Activated T-helper 2 cell treated with anti-CD3 and anti-CD28 coated beads, Interferon-gamma antibody, Interleukin-2, Interleukin-4, amounts not matched to agents 10 μg/mL and 5 μg/mL and 100 μg/mL, durations not matched to agents 14 hours and 24 hours and 36 hours (primary cell): Measurements from ENCODE around the gene JCAD. TPM values are rescaled to one million over a fixed set of nuclear protein-coding genes. Genes with fewer than 3 reads are reported as not detected.

Experiments used
- DNase-seq: peaks from one replicate; pipeline ENCODE4 v3.0.0; 2021; ENCODE audit warnings: low spot score
- H3K27ac Mint-ChIP-seq: one replicate; pipeline ENCODE4 v1.8.0; 2021; ENCODE audit warnings: mixed read lengths
- H3K27me3 Mint-ChIP-seq: one replicate; pipeline ENCODE4 v1.8.0; 2021; ENCODE audit warnings: low read depth, mixed read lengths
- H3K36me3 Mint-ChIP-seq: one replicate; pipeline ENCODE4 v1.8.0; 2021; ENCODE audit warnings: low read depth, mixed read lengths
- H3K4me1 Mint-ChIP-seq: one replicate; pipeline ENCODE4 v1.8.0; 2021; ENCODE audit warnings: low read depth, mixed read lengths
- H3K4me3 Mint-ChIP-seq: one replicate; pipeline ENCODE4 v1.8.0; 2021; ENCODE audit warnings: low read depth, mild to moderate bottlenecking, moderate library complexity, mixed read lengths
- H3K9me3 Mint-ChIP-seq: one replicate; pipeline ENCODE4 v1.8.0; 2021; ENCODE audit warnings: mixed read lengths
- intact Hi-C: fragments of 100-400 bp; cut with micrococcal nuclease; formaldehyde crosslinking; loops from one replicate; pipeline ENCODE4 v1.15.1; 2023
- total RNA-seq: library from RNA; stranded (reverse); gene quantifications from 2 replicates; pipeline ENCODE4 v1.2.3, GENCODE V29; 2022

Gene JCAD
- total RNA-seq, 1 donor from 2014 or later = 3.4 TPM

- H3K27ac Mint-ChIP-seq = no peak overlapping the region
- peaks cover 35% of the 10 kb centered on the region for H3K27me3 Mint-ChIP-seq
Measured at GRCh38 chr10:30092151-30092790, 32.9 kb upstream of the JCAD start.

DNA sequence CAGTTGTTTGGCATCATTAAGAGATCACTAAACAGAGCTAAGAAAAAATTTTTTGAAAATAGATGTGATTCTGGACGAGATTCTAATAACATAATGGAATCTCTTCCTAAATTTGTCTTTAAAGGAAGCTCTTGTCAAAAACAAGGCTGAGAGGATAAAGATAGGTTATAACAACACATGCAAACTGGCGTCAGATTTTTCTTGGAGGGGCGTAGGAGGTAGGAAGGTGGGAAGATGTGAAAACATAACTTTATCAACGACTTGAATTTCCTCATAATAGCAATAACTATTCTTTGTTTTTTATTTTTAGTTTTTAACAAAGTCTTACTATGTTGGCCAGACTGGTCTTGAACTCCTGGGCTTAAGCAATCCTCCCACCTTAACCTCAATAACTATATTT is 31.8 kb upstream of the JCAD start:
- peaks cover 30% of the 10 kb centered on the region for H3K27me3 Mint-ChIP-seq
- H3K9me3 Mint-ChIP-seq = no peaks in the 10 kb centered on the region
- no peaks in the 10 kb centered on the region for H3K36me3 Mint-ChIP-seq
- intact Hi-C loops = no loop called here
- no peak overlapping the region for H3K27ac Mint-ChIP-seq
- no peak overlapping the region for H3K4me3 Mint-ChIP-seq
- H3K4me1 Mint-ChIP-seq = no peaks in the 10 kb centered on the region
- DNase-seq = no peak

More at GRCh38 chr10:30092151-30092790, 32.9 kb upstream of the JCAD start:
- H3K4me1 Mint-ChIP-seq = no peaks in the 10 kb centered on the region
- no peak for DNase-seq
- H3K36me3 Mint-ChIP-seq = no peaks in the 10 kb centered on the region
- no peak overlapping the region for H3K4me3 Mint-ChIP-seq
- no peaks in the 10 kb centered on the region for H3K9me3 Mint-ChIP-seq
- intact Hi-C loops = no loop called here

DNA sequence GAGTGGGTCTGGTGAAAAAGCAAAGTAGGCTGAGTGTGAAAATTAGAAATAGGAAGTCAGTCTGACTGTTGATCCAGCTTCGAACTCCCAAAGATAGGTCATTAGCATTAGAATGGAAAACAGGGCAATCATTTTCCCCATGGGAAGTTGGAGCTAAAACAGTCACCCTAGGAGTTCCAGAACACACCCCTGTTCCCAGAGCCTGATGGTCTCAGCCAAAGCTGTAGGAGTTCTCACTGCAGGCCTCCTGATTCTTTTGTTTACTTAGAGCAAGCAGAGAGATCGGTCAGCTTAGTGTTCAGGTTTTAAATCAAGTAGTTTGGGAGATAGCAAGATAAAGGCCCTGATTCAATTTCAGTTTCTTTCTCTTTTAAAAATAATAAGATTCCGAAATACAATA is 28.8 kb upstream of the JCAD start:
- peaks cover 27% of the 10 kb centered on the region for H3K27me3 Mint-ChIP-seq
- H3K9me3 Mint-ChIP-seq = no peaks in the 10 kb centered on the region
- H3K27ac Mint-ChIP-seq = no peak overlapping the region
- H3K4me1 Mint-ChIP-seq = peaks cover 2% of the 10 kb centered on the region
- H3K36me3 Mint-ChIP-seq = no peaks in the 10 kb centered on the region
- DNase-seq = no peak
- H3K4me3 Mint-ChIP-seq = no peak overlapping the region
- intact Hi-C loops = no loop called here

- Mint-ChIP-seq H3K27ac (no peak overlapping the region), H3K9me3 (peaks cover 4% of the 10 kb centered on the region)
- intact Hi-C loops = no loop called here
Measured at GRCh38 chr10:30083934-30084333, 24.5 kb upstream of the JCAD start.

GRCh38 chr10:30081182-30081581 is 21.8 kb upstream of the JCAD start:
- peaks cover 24% of the 10 kb centered on the region for H3K27me3 Mint-ChIP-seq
- peaks cover 2% of the 10 kb centered on the region for H3K4me1 Mint-ChIP-seq
- no peak for DNase-seq
- intact Hi-C loops = no loop called here
- no peak overlapping the region for H3K27ac Mint-ChIP-seq
- H3K4me3 Mint-ChIP-seq = no peak overlapping the region
- H3K36me3 Mint-ChIP-seq = peaks cover 4% of the 10 kb centered on the region
- peaks cover 4% of the 10 kb centered on the region for H3K9me3 Mint-ChIP-seq

More at GRCh38 chr10:30083934-30084333, 24.5 kb upstream of the JCAD start:
- Mint-ChIP-seq H3K36me3 (peaks cover 4% of the 10 kb centered on the region), H3K4me1 (peaks cover 2% of the 10 kb centered on the region), H3K4me3 (no peak overlapping the region), H3K27me3 (peaks cover 28% of the 10 kb centered on the region)
- no peak for DNase-seq

- peaks cover 4% of the 10 kb centered on the region for H3K36me3 Mint-ChIP-seq
- H3K9me3 Mint-ChIP-seq = peaks cover 4% of the 10 kb centered on the region
- peaks cover 2% of the 10 kb centered on the region for H3K4me1 Mint-ChIP-seq
- no peak overlapping the region for H3K4me3 Mint-ChIP-seq
- H3K27ac Mint-ChIP-seq = no peak overlapping the region
- intact Hi-C loops = no loop called here
- H3K27me3 Mint-ChIP-seq = peaks cover 21% of the 10 kb centered on the region
- DNase-seq = no peak
Measured at GRCh38 chr10:30080161-30080560, 20.8 kb upstream of the JCAD start.

GRCh38 chr10:30079408-30079807 is 20.0 kb upstream of the JCAD start:
- Mint-ChIP-seq H3K27ac (no peak overlapping the region), H3K9me3 (peaks cover 4% of the 10 kb centered on the region), H3K27me3 (peaks cover 19% of the 10 kb centered on the region), H3K36me3 (peaks cover 4% of the 10 kb centered on the region), H3K4me1 (peaks cover 2% of the 10 kb centered on the region), H3K4me3 (no peak overlapping the region)
- DNase-seq = no peak
- intact Hi-C loops = no loop called here

- Mint-ChIP-seq H3K27me3 (peaks cover 14% of the 10 kb centered on the region), H3K4me3 (no peak overlapping the region), H3K4me1 (no peaks in the 10 kb centered on the region), H3K36me3 (peaks cover 4% of the 10 kb centered on the region), H3K27ac (no peak overlapping the region), H3K9me3 (peaks cover 4% of the 10 kb centered on the region)
- intact Hi-C loops = no loop called here
- no peak for DNase-seq
Measured at GRCh38 chr10:30075481-30075880, 16.1 kb upstream of the JCAD start.

DNA sequence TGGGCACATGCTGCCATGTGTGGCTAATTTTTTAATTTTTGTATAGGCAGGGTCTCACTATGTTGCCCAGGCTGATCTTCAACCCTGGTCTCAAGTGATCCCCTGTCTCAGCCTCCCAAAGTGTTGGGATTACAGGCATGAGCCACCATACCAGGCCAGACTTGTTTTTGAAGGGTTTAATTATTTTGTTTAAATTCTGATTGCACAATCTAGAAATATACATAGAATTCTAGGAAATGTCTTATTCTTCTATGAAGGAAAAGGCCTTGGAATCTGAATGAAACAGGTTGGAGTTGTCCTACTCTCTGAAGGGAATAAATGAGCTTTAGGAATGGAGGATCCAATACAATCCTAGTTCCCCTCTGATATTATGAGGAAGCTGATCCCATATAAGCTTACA is 15.5 kb upstream of the JCAD start:
- Mint-ChIP-seq H3K27ac (no peak overlapping the region), H3K4me3 (no peak overlapping the region), H3K36me3 (peaks cover 4% of the 10 kb centered on the region), H3K4me1 (peaks cover 2% of the 10 kb centered on the region), H3K9me3 (no peaks in the 10 kb centered on the region), H3K27me3 (peaks cover 11% of the 10 kb centered on the region)
- intact Hi-C loops = no loop called here
- no peak for DNase-seq

GRCh38 chr10:30074090-30074489 is 14.7 kb upstream of the JCAD start:
- no peaks in the 10 kb centered on the region for H3K9me3 Mint-ChIP-seq
- H3K27me3 Mint-ChIP-seq = peaks cover 7% of the 10 kb centered on the region
- no peak overlapping the region for H3K27ac Mint-ChIP-seq
- peaks cover 2% of the 10 kb centered on the region for H3K4me1 Mint-ChIP-seq
- intact Hi-C loops = no loop called here
- H3K4me3 Mint-ChIP-seq = no peak overlapping the region
- H3K36me3 Mint-ChIP-seq = no peaks in the 10 kb centered on the region
- no peak for DNase-seq

- H3K4me1 Mint-ChIP-seq = peaks cover 4% of the 10 kb centered on the region
- no peak overlapping the region for H3K4me3 Mint-ChIP-seq
- no peak overlapping the region for H3K27ac Mint-ChIP-seq
- no peak for DNase-seq
- H3K27me3 Mint-ChIP-seq = peaks cover 7% of the 10 kb centered on the region
- intact Hi-C loops = no loop called here
- no peaks in the 10 kb centered on the region for H3K36me3 Mint-ChIP-seq
- H3K9me3 Mint-ChIP-seq = no peaks in the 10 kb centered on the region
Measured at GRCh38 chr10:30073767-30074060, 14.3 kb upstream of the JCAD start.

GRCh38 chr10:30073045-30073766 is 13.8 kb upstream of the JCAD start:
- Mint-ChIP-seq H3K27me3 (peaks cover 7% of the 10 kb centered on the region), H3K27ac (no peak overlapping the region), H3K4me3 (no peak overlapping the region), H3K9me3 (no peaks in the 10 kb centered on the region), H3K36me3 (no peaks in the 10 kb centered on the region), H3K4me1 (peaks cover 4% of the 10 kb centered on the region)
- no peak for DNase-seq
- intact Hi-C loops = no loop called here

DNA sequence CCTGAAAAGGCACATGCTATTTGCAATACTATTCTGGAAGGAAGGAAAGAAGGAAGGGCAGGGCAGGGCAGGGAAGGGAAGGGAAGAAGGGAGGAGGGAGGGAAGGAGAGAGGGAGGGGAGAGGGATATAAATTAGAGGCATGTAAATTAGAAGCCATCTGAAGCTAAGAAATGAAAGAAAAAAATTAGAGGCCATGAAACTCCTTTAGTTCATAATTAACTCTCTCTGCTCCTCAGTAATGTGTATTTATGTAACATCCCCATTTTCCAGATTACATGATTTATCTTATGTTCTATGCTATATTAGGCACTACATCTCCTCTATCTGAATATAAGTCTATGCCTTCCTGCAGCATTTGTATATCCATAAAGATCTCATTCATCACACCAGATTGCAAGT is 12.7 kb upstream of the JCAD start:
- Mint-ChIP-seq H3K4me3 (no peak overlapping the region), H3K36me3 (no peaks in the 10 kb centered on the region), H3K4me1 (peaks cover 4% of the 10 kb centered on the region), H3K27me3 (peaks cover 7% of the 10 kb centered on the region), H3K9me3 (no peaks in the 10 kb centered on the region), H3K27ac (no peak overlapping the region)
- DNase-seq = no peak
- intact Hi-C loops = no loop called here
